Colonic mucosa (tissue), 4 donors: ENCODE results near the gene FAIM. TPM values are rescaled to one million over a fixed set of nuclear protein-coding genes. Genes with fewer than 3 reads are reported as not detected.

Experiments used
- DNase-seq: peaks from one replicate; pipeline ENCODE4 v3.0.0-alpha.2; 2020
- H3K27ac ChIP-seq: fragments of 200-600 bp; one replicate; pipeline ENCODE4 v1.8.0; 2021
- H3K27me3 ChIP-seq: fragments of 200-600 bp; one replicate; pipeline ENCODE4 v1.8.0; 2021
- H3K36me3 ChIP-seq: fragments of 200-600 bp; one replicate; pipeline ENCODE4 v1.8.0; 2021
- H3K4me1 ChIP-seq: fragments of 200-600 bp; one replicate; pipeline ENCODE4 v1.8.0; 2021; ENCODE audit warnings: mild to moderate bottlenecking
- H3K4me3 ChIP-seq: fragments of 200-600 bp; one replicate; pipeline ENCODE4 v1.8.0; 2021
- H3K9ac ChIP-seq, 2 donors: one replicate each; pipeline ENCODE4 v1.7.0; 2013; ENCODE audit warnings: control low read depth in 2 of 2, low read depth in 2 of 2, low read length in 2 of 2
- H3K9me3 ChIP-seq: fragments of 200-600 bp; one replicate; pipeline ENCODE4 v1.8.0; 2021
- intact Hi-C: fragments of 100-400 bp; cut with DNase I; formaldehyde crosslinking; loops from one replicate; pipeline ENCODE4 v1.14.1; 2022
- total RNA-seq, 2 donors: library from RNA; stranded (reverse); fragmentation: NEBNext Ultra II Directional in 1 of 2; extraction: Animal tissue kit (Norgen Biotek cat#: 25700) in 1 of 2; gene quantifications; one replicate each; pipeline ENCODE4 v1.2.1, GENCODE V29; 2021
- TF ChIP-seq, protein P1 (sequence below): fragments of 200-600 bp; IDR thresholded peaks from one replicate; pipeline ENCODE4 v1.8.0; 2022; ENCODE audit warnings: antibody characterized with exemption, mild to moderate bottlenecking
- donor health status: healthy.
- donor health status: DM: no; HTN: no; CAD: no.
- donor health status: DM: no; HTN: no; CAD: no.

Gene FAIM
- total RNA-seq, 2 donors from 2014 or later, result 4.4 to 7.0 TPM

DNA sequence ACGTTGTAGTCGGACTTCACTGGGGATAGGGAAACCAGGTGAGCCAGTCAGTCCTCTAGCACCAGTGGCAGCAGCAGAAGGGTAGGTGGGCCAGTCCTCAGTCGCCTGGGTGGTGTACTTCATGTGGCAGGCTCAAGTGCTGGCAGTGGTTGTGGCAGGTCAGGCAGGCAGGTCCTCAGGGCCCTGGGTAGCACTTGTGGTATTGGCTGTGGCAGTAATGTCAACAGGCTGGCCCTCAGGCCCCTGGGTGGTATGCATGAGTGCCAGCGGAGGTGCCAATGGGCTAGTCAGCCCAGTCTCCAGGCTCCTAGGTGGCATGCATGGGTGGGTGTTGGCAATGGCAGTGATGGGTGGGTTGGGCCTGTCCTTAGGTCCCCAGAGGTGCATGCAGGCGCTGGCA is 40.6 kb downstream of the FAIM start:
- no peak overlapping the region for H3K4me3 ChIP-seq
- DNase-seq, result no peak
- no peaks in the 10 kb centered on the region for H3K9me3 ChIP-seq
- H3K9ac ChIP-seq, result no peak overlapping the region
- no peaks in the 10 kb centered on the region for H3K27me3 ChIP-seq
- intact Hi-C loops, result no loop called here
- no peak overlapping the region for H3K27ac ChIP-seq
- no peaks in the 10 kb centered on the region for H3K36me3 ChIP-seq
- TF ChIP-seq, protein P1, sequence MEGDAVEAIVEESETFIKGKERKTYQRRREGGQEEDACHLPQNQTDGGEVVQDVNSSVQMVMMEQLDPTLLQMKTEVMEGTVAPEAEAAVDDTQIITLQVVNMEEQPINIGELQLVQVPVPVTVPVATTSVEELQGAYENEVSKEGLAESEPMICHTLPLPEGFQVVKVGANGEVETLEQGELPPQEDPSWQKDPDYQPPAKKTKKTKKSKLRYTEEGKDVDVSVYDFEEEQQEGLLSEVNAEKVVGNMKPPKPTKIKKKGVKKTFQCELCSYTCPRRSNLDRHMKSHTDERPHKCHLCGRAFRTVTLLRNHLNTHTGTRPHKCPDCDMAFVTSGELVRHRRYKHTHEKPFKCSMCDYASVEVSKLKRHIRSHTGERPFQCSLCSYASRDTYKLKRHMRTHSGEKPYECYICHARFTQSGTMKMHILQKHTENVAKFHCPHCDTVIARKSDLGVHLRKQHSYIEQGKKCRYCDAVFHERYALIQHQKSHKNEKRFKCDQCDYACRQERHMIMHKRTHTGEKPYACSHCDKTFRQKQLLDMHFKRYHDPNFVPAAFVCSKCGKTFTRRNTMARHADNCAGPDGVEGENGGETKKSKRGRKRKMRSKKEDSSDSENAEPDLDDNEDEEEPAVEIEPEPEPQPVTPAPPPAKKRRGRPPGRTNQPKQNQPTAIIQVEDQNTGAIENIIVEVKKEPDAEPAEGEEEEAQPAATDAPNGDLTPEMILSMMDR, result no peak
- H3K4me1 ChIP-seq, result no peaks in the 10 kb centered on the region

DNA sequence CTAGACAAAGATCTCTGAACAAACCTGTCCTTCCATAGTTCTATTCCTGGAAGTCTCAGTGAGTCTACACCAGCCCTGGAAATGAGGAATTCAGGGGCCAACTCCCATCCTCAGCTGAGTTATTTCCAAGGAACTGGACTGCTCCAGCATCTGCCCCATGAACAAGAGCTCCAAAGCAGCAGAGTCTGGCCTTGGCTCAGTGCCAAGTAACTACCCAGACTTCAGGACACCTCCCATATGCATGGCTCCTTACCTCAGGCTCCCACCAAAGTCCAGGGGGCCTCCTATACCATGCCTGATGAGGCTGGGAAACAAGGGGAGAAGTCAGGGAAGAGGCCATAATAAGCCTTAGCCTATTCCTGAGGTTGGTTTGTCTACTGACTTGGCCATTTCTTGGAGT is 45.0 kb downstream of the FAIM start:
- H3K27me3 ChIP-seq, result no peaks in the 10 kb centered on the region
- no peaks in the 10 kb centered on the region for H3K4me1 ChIP-seq
- TF ChIP-seq, protein P1, result no peak
- intact Hi-C loops, result no loop called here
- no peaks in the 10 kb centered on the region for H3K36me3 ChIP-seq
- no peak overlapping the region for H3K9ac ChIP-seq
- H3K9me3 ChIP-seq, result no peaks in the 10 kb centered on the region
- H3K4me3 ChIP-seq, result no peak overlapping the region
- DNase-seq, result no peak
- no peak overlapping the region for H3K27ac ChIP-seq

- TF ChIP-seq, protein P1, result no peak
- H3K27me3 ChIP-seq, result no peaks in the 10 kb centered on the region
- no peaks in the 10 kb centered on the region for H3K4me1 ChIP-seq
- no peaks in the 10 kb centered on the region for H3K9me3 ChIP-seq
- no peak for DNase-seq
- H3K9ac ChIP-seq, result no peak overlapping the region
- no peaks in the 10 kb centered on the region for H3K36me3 ChIP-seq
- no peak overlapping the region for H3K4me3 ChIP-seq
- intact Hi-C loops, result no loop called here
- no peak overlapping the region for H3K27ac ChIP-seq
These were observed 48.9 kb downstream of the FAIM start for GRCh38 chr3:138657508-138657907.

GRCh38 chr3:138668107-138668506 is 59.5 kb downstream of the FAIM start:
- H3K9ac ChIP-seq, result no peak overlapping the region
- no peaks in the 10 kb centered on the region for H3K9me3 ChIP-seq
- H3K36me3 ChIP-seq, result peaks cover 4% of the 10 kb centered on the region
- H3K27me3 ChIP-seq, result no peaks in the 10 kb centered on the region
- H3K4me3 ChIP-seq, result no peak overlapping the region
- no peak for DNase-seq
- intact Hi-C loops, result no loop called here
- H3K4me1 ChIP-seq, result no peaks in the 10 kb centered on the region
- TF ChIP-seq, protein P1, result no peak
- no peak overlapping the region for H3K27ac ChIP-seq

GRCh38 chr3:138670407-138670806 is 61.8 kb downstream of the FAIM start:
- Histone ChIP-seq H3K27me3 (no peaks in the 10 kb centered on the region), H3K36me3 (no peaks in the 10 kb centered on the region), H3K9ac (no peak overlapping the region), H3K4me3 (no peak overlapping the region), H3K4me1 (no peaks in the 10 kb centered on the region), H3K9me3 (no peaks in the 10 kb centered on the region), H3K27ac (no peak overlapping the region)
- no peak for DNase-seq
- TF ChIP-seq, protein P1, result no peak
- intact Hi-C loops, result no loop called here
